CD8-positive, alpha-beta memory T cell (primary cell): ENCODE results near the gene SLC1A2. TPM values are rescaled to one million over a fixed set of nuclear protein-coding genes. Genes with fewer than 3 reads are reported as not detected.

Source experiments
- CTCF ChIA-PET: fragments of 350-600 bp; sonication (Branson Sonifier 250); formaldehyde crosslinking; loops from one replicate; lab custom pipeline; 2021; ENCODE audit warnings: antibody characterized with exemption; lab: Charles Lee
- POLR2A ChIA-PET: fragments of 350-600 bp; sonication (Branson Sonifier 250); formaldehyde crosslinking; loops from one replicate; lab custom pipeline; 2021; ENCODE audit warnings: antibody characterized with exemption; lab: Charles Lee
- DNase-seq, 5 donors: peaks; one replicate each; pipeline versions ENCODE4 v3.0.0 to v3.0.0-alpha.2; 2020 to 2022; ENCODE audit warnings: mixed read lengths in 1 of 5
- H3K27ac ChIP-seq: one replicate; pipeline ENCODE4 v1.7.0; 2013; ENCODE audit warnings: low read depth, mild to moderate bottlenecking, low read length, moderate library complexity
- H3K27me3 ChIP-seq: 2 replicates; pipeline ENCODE4 v1.7.0; 2013; ENCODE audit warnings: low read length, mild to moderate bottlenecking; ENCODE audit not compliant: insufficient read depth, poor library complexity, severe bottlenecking
- H3K36me3 ChIP-seq: 2 replicates; pipeline ENCODE4 v1.7.0; 2013; ENCODE audit warnings: mild to moderate bottlenecking, low read length, moderate library complexity; ENCODE audit not compliant: insufficient read depth
- H3K4me1 ChIP-seq: 2 replicates; pipeline ENCODE4 v1.7.0; 2013; ENCODE audit warnings: mild to moderate bottlenecking, low read length, moderate library complexity; ENCODE audit not compliant: insufficient read depth
- H3K4me3 ChIP-seq: 2 replicates; pipeline ENCODE4 v1.7.0; 2013; ENCODE audit warnings: mild to moderate bottlenecking, low read length
- H3K9me3 ChIP-seq: 2 replicates; pipeline ENCODE4 v1.7.0; 2013; ENCODE audit warnings: mild to moderate bottlenecking, low read length
- H3K27ac Mint-ChIP-seq, 8 donors: one replicate each; pipeline ENCODE4 v1.8.0; 2020 to 2021; ENCODE audit warnings: mixed read lengths in 8 of 8, mild to moderate bottlenecking in 6 of 8, inconsistent platforms in 3 of 8, moderate library complexity in 3 of 8
- H3K27me3 Mint-ChIP-seq, 2 donors: one replicate each; pipeline ENCODE4 v1.8.0; 2020 to 2021; ENCODE audit warnings: mixed read lengths in 2 of 2, mild to moderate bottlenecking in 1 of 2, moderate library complexity in 1 of 2
- H3K36me3 Mint-ChIP-seq, 3 donors: one replicate each; pipeline ENCODE4 v1.8.0; 2020 to 2021; ENCODE audit warnings: mixed read lengths in 3 of 3, inconsistent platforms in 1 of 3, mild to moderate bottlenecking in 1 of 3
- H3K4me1 Mint-ChIP-seq, 3 donors: one replicate each; pipeline ENCODE4 v1.8.0; 2020 to 2021; ENCODE audit warnings: mixed read lengths in 3 of 3, inconsistent platforms in 1 of 3, mild to moderate bottlenecking in 1 of 3
- H3K4me3 Mint-ChIP-seq, 7 donors: one replicate each; pipeline ENCODE4 v1.8.0; 2020 to 2021; ENCODE audit warnings: mixed read lengths in 7 of 7, mild to moderate bottlenecking in 6 of 7, moderate library complexity in 4 of 7, inconsistent platforms in 2 of 7
- H3K9me3 Mint-ChIP-seq, 5 donors: one replicate each; pipeline ENCODE4 v1.8.0; 2020 to 2022; ENCODE audit warnings: mixed read lengths in 5 of 5, mild to moderate bottlenecking in 3 of 5, moderate library complexity in 2 of 5, inconsistent platforms in 1 of 5
- polyA plus RNA-seq: library from polyadenylated mRNA; unstranded; fragments of 300-500 nt; fragmentation: Illumina TruSeq; gene quantifications from one replicate; pipeline ENCODE4 v1.2.3, GENCODE V29; 2021
- total RNA-seq, 2 experiments: library from RNA; stranded (reverse); gene quantifications; one replicate each; pipeline ENCODE4 v1.2.3, GENCODE V29; 2021

Gene SLC1A2
- total and polyA plus RNA-seq, 3 experiments from 2014 or later, result 0.03 TPM; not detected in 2

GRCh38 chr11:35419830-35420333, 524 bp upstream of the SLC1A2 start:
- H3K27me3 Mint-ChIP-seq, result peaks cover 58 to 83% of the 10 kb centered on the region in 2 donors

DNA sequence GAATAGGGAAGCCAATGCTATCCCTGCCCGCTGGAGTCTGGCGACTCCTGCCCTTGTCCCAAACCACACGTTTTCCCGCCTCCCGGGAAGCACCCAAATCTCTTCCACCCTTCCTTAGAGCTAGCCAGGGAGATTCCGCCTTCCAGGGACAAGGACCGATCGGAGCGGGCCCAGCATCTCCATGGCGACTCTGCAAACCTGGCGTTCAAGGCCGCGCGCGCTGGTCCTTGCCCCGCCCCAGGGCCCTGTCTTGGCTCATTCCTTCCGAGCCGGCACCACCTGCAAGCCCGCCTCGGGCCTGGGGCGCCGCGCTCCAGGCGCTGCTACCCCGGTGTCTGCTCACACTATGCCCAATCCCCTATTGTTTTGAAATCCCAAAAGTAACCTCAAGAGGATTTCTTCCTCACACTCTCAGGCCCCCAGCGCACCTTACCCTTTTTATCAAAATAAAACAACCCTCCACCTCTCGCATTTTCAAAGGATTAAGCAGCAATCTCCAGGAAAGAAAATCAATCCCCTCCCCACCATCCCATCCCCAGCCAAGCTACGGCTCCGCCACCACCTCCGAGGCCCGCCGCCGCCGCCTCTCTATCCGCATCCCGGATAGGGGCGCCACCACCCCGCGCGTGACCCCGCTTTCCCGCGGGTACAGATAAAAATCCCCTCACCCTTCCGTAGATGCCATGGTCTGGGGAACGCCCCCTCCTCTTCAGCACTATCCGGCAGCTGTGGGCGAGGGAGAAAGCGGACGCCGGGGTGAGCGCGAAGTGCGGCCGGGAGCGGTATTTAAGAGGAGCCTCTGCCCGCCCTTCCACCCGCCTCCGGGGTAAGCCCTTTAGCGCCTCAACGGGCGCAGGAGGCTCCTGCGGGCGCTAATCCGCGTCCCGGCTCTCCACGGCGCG, 825 bp downstream of the SLC1A2 start:
- ChIA-PET CTCF (interaction anchor here (1.4 kb wide), 1 partner anchor 8 kb away, joined by 3 read pairs; no protein-coding TSS in a partner anchor), POLR2A (no interaction called here)
- H3K27ac ChIP-seq, result no peak overlapping the region
- no peaks in the 10 kb centered on the region for H3K36me3 Mint-ChIP-seq
- no peaks in the 10 kb centered on the region for H3K36me3 ChIP-seq
- H3K4me3 Mint-ChIP-seq, result peak overlapping the region in 6 of 7 donors; percentile 26 to 66 (median 44)
- H3K27me3 Mint-ChIP-seq, result peaks cover 56 to 86% of the 10 kb centered on the region in 2 donors
- H3K9me3 ChIP-seq, result no peaks in the 10 kb centered on the region
- no peak overlapping the region for H3K4me3 ChIP-seq
- H3K4me1 Mint-ChIP-seq, result peaks cover 11 to 19% (median 13%) of the 10 kb centered on the region in 3 donors
- H3K27ac Mint-ChIP-seq, result no peak overlapping the region
- peaks cover 39% of the 10 kb centered on the region for H3K27me3 ChIP-seq
- DNase-seq, result no peak
- no peaks in the 10 kb centered on the region for H3K4me1 ChIP-seq
- H3K9me3 Mint-ChIP-seq, result no peaks in the 10 kb centered on the region

More at GRCh38 chr11:35419830-35420333, 524 bp upstream of the SLC1A2 start:
- Histone ChIP-seq H3K27ac (no peak overlapping the region), H3K9me3 (no peaks in the 10 kb centered on the region), H3K4me3 (no peak overlapping the region), H3K4me1 (no peaks in the 10 kb centered on the region), H3K36me3 (no peaks in the 10 kb centered on the region), H3K27me3 (peaks cover 39% of the 10 kb centered on the region)
- POLR2A ChIA-PET, result no interaction called here
- H3K36me3 Mint-ChIP-seq, result no peaks in the 10 kb centered on the region
- CTCF ChIA-PET, result no interaction called here
- peaks cover 11 to 19% (median 13%) of the 10 kb centered on the region in 3 donors for H3K4me1 Mint-ChIP-seq
- DNase-seq, result no peak
- no peaks in the 10 kb centered on the region for H3K9me3 Mint-ChIP-seq
- peak overlapping the region in 6 of 7 donors; percentile 6 to 76 (median 55) for H3K4me3 Mint-ChIP-seq
- no peak overlapping the region for H3K27ac Mint-ChIP-seq

DNA sequence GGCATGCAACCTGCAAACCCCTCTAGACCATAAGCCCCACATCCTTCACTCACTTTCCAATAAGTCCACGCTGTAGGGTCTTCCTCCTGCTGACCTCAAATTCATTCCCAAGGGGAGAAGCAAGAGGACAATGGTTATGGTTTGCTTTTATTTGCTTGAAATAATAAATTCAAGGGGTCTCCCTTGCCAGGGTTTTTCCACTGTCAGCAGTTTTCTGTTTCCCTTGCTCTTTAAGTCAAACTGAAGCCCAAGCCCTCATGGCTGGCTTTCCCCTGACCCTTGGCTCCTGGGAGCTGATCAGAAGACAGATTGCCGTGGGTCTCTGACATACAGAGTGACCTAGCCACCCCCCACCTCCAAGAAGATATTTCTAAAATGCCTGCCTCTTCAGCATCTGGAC, 3.9 kb downstream of the SLC1A2 start:
- ChIA-PET CTCF (no interaction called here), POLR2A (no interaction called here)
- Histone ChIP-seq H3K36me3 (no peaks in the 10 kb centered on the region), H3K9me3 (no peaks in the 10 kb centered on the region), H3K27ac (no peak overlapping the region), H3K4me3 (no peak overlapping the region), H3K27me3 (peaks cover 22% of the 10 kb centered on the region), H3K4me1 (no peaks in the 10 kb centered on the region)
- no peaks in the 10 kb centered on the region for H3K36me3 Mint-ChIP-seq
- H3K27me3 Mint-ChIP-seq, result peaks cover 29 to 67% of the 10 kb centered on the region in 2 donors
- no peak overlapping the region for H3K27ac Mint-ChIP-seq
- DNase-seq, result no peak
- peaks cover 8 to 12% (median 8%) of the 10 kb centered on the region in 3 donors for H3K4me1 Mint-ChIP-seq
- no peak overlapping the region for H3K4me3 Mint-ChIP-seq
- H3K9me3 Mint-ChIP-seq, result peaks cover 0 to 3% (median 0%) of the 10 kb centered on the region in 5 donors

DNA sequence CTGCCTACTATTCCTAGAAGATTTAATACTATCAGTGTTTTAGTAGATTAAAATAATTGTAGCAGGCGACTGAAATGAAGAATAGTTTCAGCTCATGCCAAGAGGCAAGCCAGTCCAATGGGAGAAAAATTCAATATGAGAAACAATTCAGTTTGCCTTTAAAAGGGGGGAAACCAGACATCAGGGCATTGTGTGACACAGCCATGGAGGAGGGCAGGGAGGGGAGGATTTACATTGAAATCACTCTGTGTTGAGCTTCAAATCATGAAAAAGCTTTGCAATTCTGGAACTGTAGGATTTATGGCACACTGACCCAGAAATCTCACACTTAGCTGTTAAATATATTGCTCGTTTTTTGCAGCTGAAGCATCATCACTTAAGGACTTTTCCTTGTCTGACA, 4.6 kb downstream of the SLC1A2 start:
- Mint-ChIP-seq H3K4me3 (no peak overlapping the region), H3K27ac (no peak overlapping the region), H3K4me1 (peaks cover 4 to 7% (median 4%) of the 10 kb centered on the region in 3 donors), H3K27me3 (peaks cover 26 to 67% of the 10 kb centered on the region in 2 donors), H3K9me3 (peaks cover 0 to 3% (median 0%) of the 10 kb centered on the region in 5 donors), H3K36me3 (no peaks in the 10 kb centered on the region)
- DNase-seq, result no peak
- POLR2A ChIA-PET, result no interaction called here
- H3K4me1 ChIP-seq, result no peaks in the 10 kb centered on the region
- no peaks in the 10 kb centered on the region for H3K36me3 ChIP-seq
- no peaks in the 10 kb centered on the region for H3K9me3 ChIP-seq
- H3K27me3 ChIP-seq, result peaks cover 17% of the 10 kb centered on the region
- CTCF ChIA-PET, result no interaction called here
- no peak overlapping the region for H3K27ac ChIP-seq
- no peak overlapping the region for H3K4me3 ChIP-seq

- Histone ChIP-seq H3K4me1 (no peaks in the 10 kb centered on the region), H3K9me3 (no peaks in the 10 kb centered on the region), H3K36me3 (no peaks in the 10 kb centered on the region), H3K27ac (no peak overlapping the region), H3K4me3 (no peak overlapping the region), H3K27me3 (peaks cover 14% of the 10 kb centered on the region)
- peaks cover 0 to 3% (median 0%) of the 10 kb centered on the region in 5 donors for H3K9me3 Mint-ChIP-seq
- no peak overlapping the region for H3K27ac Mint-ChIP-seq
- ChIA-PET CTCF (no interaction called here), POLR2A (no interaction called here)
- no peaks in the 10 kb centered on the region for H3K36me3 Mint-ChIP-seq
- peaks cover 4 to 7% (median 4%) of the 10 kb centered on the region in 3 donors for H3K4me1 Mint-ChIP-seq
- no peak overlapping the region for H3K4me3 Mint-ChIP-seq
- H3K27me3 Mint-ChIP-seq, result peaks cover 26 to 67% of the 10 kb centered on the region in 2 donors
- no peak for DNase-seq
These were observed 5.0 kb downstream of the SLC1A2 start for GRCh38 chr11:35414311-35414710.

DNA sequence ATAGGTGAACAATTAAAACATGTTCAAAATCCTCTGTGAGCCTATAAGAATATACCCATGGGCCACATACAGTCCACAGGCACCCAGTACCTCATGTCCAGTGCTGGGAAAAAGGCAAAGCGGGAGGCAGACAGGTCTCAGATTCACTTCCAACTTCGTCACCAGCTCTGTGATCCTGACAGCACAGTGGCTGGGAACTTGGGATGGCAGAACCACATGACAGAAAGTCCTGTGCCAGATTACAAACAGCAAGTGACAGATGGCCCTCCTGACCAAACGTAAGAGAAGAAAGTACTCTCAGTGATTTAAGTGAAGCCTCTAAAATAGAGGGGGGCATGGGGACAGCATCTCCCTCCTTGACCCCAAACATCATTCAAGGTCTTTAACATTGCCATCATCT, 5.8 kb downstream of the SLC1A2 start:
- peaks cover 25 to 69% of the 10 kb centered on the region in 2 donors for H3K27me3 Mint-ChIP-seq
- peaks cover 0 to 3% (median 0%) of the 10 kb centered on the region in 5 donors for H3K9me3 Mint-ChIP-seq
- no peaks in the 10 kb centered on the region for H3K36me3 ChIP-seq
- peaks cover 14% of the 10 kb centered on the region for H3K27me3 ChIP-seq
- POLR2A ChIA-PET, result no interaction called here
- CTCF ChIA-PET, result interaction anchor here (1.3 kb wide), 1 partner anchor 22 kb away, joined by 4 read pairs; no protein-coding TSS in a partner anchor
- peaks cover 4 to 6% (median 4%) of the 10 kb centered on the region in 3 donors for H3K4me1 Mint-ChIP-seq
- no peak overlapping the region for H3K27ac ChIP-seq
- DNase-seq, result no peak
- no peaks in the 10 kb centered on the region for H3K9me3 ChIP-seq
- H3K27ac Mint-ChIP-seq, result no peak overlapping the region
- no peaks in the 10 kb centered on the region for H3K36me3 Mint-ChIP-seq
- H3K4me1 ChIP-seq, result no peaks in the 10 kb centered on the region
- no peak overlapping the region for H3K4me3 Mint-ChIP-seq
- H3K4me3 ChIP-seq, result no peak overlapping the region

DNA sequence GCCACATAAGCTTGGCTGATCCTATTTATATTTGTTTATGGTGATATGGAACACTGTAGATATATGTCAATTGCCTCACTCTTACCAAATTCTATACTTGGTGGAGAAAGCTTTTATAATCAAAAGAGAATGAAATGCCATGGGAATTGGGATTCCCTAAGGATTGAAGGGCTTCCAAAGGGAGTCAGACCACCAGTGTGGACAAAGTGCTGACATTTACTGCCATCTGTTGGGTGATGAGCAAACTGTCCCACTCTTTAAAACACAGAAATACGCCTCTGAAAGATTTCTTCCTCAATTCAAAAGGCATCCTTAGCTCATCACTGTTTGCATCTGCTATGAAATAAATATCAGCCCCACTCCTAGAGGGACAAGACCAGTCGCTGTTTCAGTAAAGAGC, 7.1 kb downstream of the SLC1A2 start:
- Mint-ChIP-seq H3K36me3 (no peaks in the 10 kb centered on the region), H3K27me3 (peaks cover 13 to 56% of the 10 kb centered on the region in 2 donors)

GRCh38 chr11:35407041-35407440, 12.3 kb downstream of the SLC1A2 start:
- peaks cover 10 to 16% of the 10 kb centered on the region in 2 donors for H3K27me3 Mint-ChIP-seq
- no peak overlapping the region for H3K27ac ChIP-seq
- POLR2A ChIA-PET, result no interaction called here
- H3K4me3 Mint-ChIP-seq, result no peak overlapping the region
- H3K9me3 Mint-ChIP-seq, result peaks cover 0 to 3% (median 0%) of the 10 kb centered on the region in 5 donors
- H3K27ac Mint-ChIP-seq, result no peak overlapping the region
- H3K4me1 Mint-ChIP-seq, result peaks cover 0 to 4% (median 1%) of the 10 kb centered on the region in 3 donors
- CTCF ChIA-PET, result no interaction called here
- H3K4me3 ChIP-seq, result no peak overlapping the region
- H3K36me3 Mint-ChIP-seq, result no peaks in the 10 kb centered on the region
- no peak for DNase-seq
- H3K9me3 ChIP-seq, result no peaks in the 10 kb centered on the region
- H3K36me3 ChIP-seq, result no peaks in the 10 kb centered on the region
- H3K27me3 ChIP-seq, result no peaks in the 10 kb centered on the region
- no peaks in the 10 kb centered on the region for H3K4me1 ChIP-seq

More for the DNA sequence above, 7.1 kb downstream of the SLC1A2 start:
- Mint-ChIP-seq H3K4me3 (no peak overlapping the region), H3K9me3 (peaks cover 0 to 3% (median 0%) of the 10 kb centered on the region in 5 donors), H3K4me1 (no peaks in the 10 kb centered on the region), H3K27ac (no peak overlapping the region)
- no peaks in the 10 kb centered on the region for H3K9me3 ChIP-seq
- H3K27me3 ChIP-seq, result peaks cover 5% of the 10 kb centered on the region
- DNase-seq, result no peak
- H3K4me3 ChIP-seq, result no peak overlapping the region
- H3K36me3 ChIP-seq, result no peaks in the 10 kb centered on the region
- H3K27ac ChIP-seq, result no peak overlapping the region
- no peaks in the 10 kb centered on the region for H3K4me1 ChIP-seq
- CTCF ChIA-PET, result interaction anchor here (1.0 to 1.3 kb wide), 2 partner anchors 20 to 484 kb away, joined by 3 to 4 read pairs; no protein-coding TSS in a partner anchor
- POLR2A ChIA-PET, result no interaction called here
